GM23338 (cell line): ENCODE data around the gene C5orf24. TPM values are rescaled to one million over a fixed set of nuclear protein-coding genes. Genes with fewer than 3 reads are reported as not detected.

Source experiments
- ATAC-seq: fragments of 200-7000 bp; cut with Tn5 transposase; 3 replicates; pipeline ENCODE4 v1.9.1; 2020
- DNase-seq: peaks from one replicate; pipeline ENCODE4 v3.0.0-alpha.2; 2015; ENCODE audit warnings: low spot score
- H2AFZ ChIP-seq: fragments of 200-600 bp; sonication (generic); 2 replicates; pipeline ENCODE4 v1.8.0; 2016; ENCODE audit warnings: antibody characterized with exemption, mild to moderate bottlenecking, moderate library complexity
- H3F3A ChIP-seq: fragments of 200-600 bp; sonication (generic); replicated peaks from 2 replicates; pipeline ENCODE4 v1.8.0; 2017; ENCODE audit warnings: antibody characterized with exemption, mixed run types, low read depth
- H3K27ac ChIP-seq: fragments of 200-600 bp; sonication (generic); 2 replicates; pipeline ENCODE4 v1.6.1; 2016; ENCODE audit warnings: low read depth
- H3K27me3 ChIP-seq: fragments of 200-600 bp; sonication (generic); 2 replicates; pipeline ENCODE4 v1.8.0; 2016; ENCODE audit warnings: mild to moderate bottlenecking, mixed run types, moderate library complexity; ENCODE audit not compliant: insufficient read depth
- H3K36me3 ChIP-seq: fragments of 200-600 bp; sonication (generic); 2 replicates; pipeline ENCODE4 v1.8.0; 2016; ENCODE audit warnings: mild to moderate bottlenecking; ENCODE audit not compliant: insufficient read depth
- H3K4me1 ChIP-seq: fragments of 200-600 bp; sonication (generic); 2 replicates; pipeline ENCODE4 v1.8.0; 2016; ENCODE audit warnings: mild to moderate bottlenecking, moderate library complexity; ENCODE audit not compliant: insufficient read depth
- H3K4me2 ChIP-seq: fragments of 200-600 bp; sonication (generic); 2 replicates; pipeline ENCODE4 v1.7.1; 2017; ENCODE audit warnings: mixed run types
- H3K4me3 ChIP-seq: fragments of 200-600 bp; sonication (generic); 2 replicates; pipeline ENCODE4 v1.6.1; 2016; ENCODE audit warnings: mixed run types
- H3K79me2 ChIP-seq: fragments of 200-600 bp; sonication (generic); replicated peaks from 2 replicates; pipeline ENCODE4 v1.8.0; 2017; ENCODE audit warnings: mild to moderate bottlenecking; ENCODE audit not compliant: insufficient read depth
- H3K9me2 ChIP-seq: fragments of 200-600 bp; sonication (generic); 2 replicates; pipeline ENCODE4 v1.8.0; 2017; ENCODE audit not compliant: insufficient read depth
- H4K20me1 ChIP-seq: fragments of 200-600 bp; sonication (generic); replicated peaks from 2 replicates; pipeline ENCODE4 v1.8.0; 2017; ENCODE audit warnings: mild to moderate bottlenecking; ENCODE audit not compliant: insufficient read depth
- H3K27ac Mint-ChIP-seq: 2 replicates; pipeline ENCODE4 v1.8.0; 2020; ENCODE audit warnings: inconsistent platforms, mild to moderate bottlenecking, moderate library complexity, mixed read lengths
- H3K27me3 Mint-ChIP-seq: 3 replicates; pipeline ENCODE4 v1.8.0; 2022; ENCODE audit warnings: low read depth, mild to moderate bottlenecking, moderate library complexity, mixed read lengths, inconsistent platforms; ENCODE audit not compliant: insufficient read depth, poor library complexity
- H3K36me3 Mint-ChIP-seq: 3 replicates; pipeline ENCODE4 v1.8.0; 2021; ENCODE audit warnings: low read depth, mild to moderate bottlenecking, inconsistent platforms, moderate library complexity, mixed read lengths
- H3K4me1 Mint-ChIP-seq: 3 replicates; pipeline ENCODE4 v1.8.0; 2020; ENCODE audit warnings: mild to moderate bottlenecking, inconsistent platforms, mixed read lengths
- H3K4me3 Mint-ChIP-seq: 3 replicates; pipeline ENCODE4 v1.8.0; 2021; ENCODE audit warnings: moderate library complexity, mild to moderate bottlenecking, inconsistent platforms, mixed read lengths
- H3K9me3 Mint-ChIP-seq: 3 replicates; pipeline ENCODE4 v1.8.0; 2020; ENCODE audit warnings: moderate library complexity, mild to moderate bottlenecking, inconsistent platforms, mixed read lengths
- CREB1 ChIP-seq: fragments of 250-450 bp; sonication (Bioruptor Pico); IDR thresholded peaks from 2 replicates; pipeline ENCODE4 v1.5.0; 2020; ENCODE audit warnings: low read depth, mild to moderate bottlenecking, moderate library complexity
- EZH2 ChIP-seq: fragments of 200-600 bp; sonication (generic); IDR thresholded peaks from one replicate; pipeline ENCODE4 v1.8.0; 2017; ENCODE audit warnings: antibody characterized with exemption, mild to moderate bottlenecking, low read depth; ENCODE audit not compliant: unreplicated experiment
- EZH2phosphoT487 ChIP-seq: fragments of 200-600 bp; sonication (generic); IDR thresholded peaks from one replicate; pipeline ENCODE4 v1.8.1; 2018; ENCODE audit warnings: antibody characterized with exemption; ENCODE audit not compliant: unreplicated experiment
- JUNB ChIP-seq: IDR thresholded peaks from one replicate; pipeline ENCODE4 v1.6.1; 2016; ENCODE audit warnings: antibody characterized with exemption; ENCODE audit not compliant: unreplicated experiment
- NANOG ChIP-seq: IDR thresholded peaks from 2 replicates; pipeline ENCODE4 v1.6.1; 2016; ENCODE audit warnings: antibody characterized with exemption, borderline replicate concordance
- POLR2AphosphoS5 ChIP-seq: IDR thresholded peaks from 2 replicates; pipeline ENCODE4 v1.6.1; 2016; ENCODE audit warnings: antibody characterized with exemption, low read depth
- STAT1 ChIP-seq: IDR thresholded peaks from one replicate; pipeline ENCODE4 v1.6.1; 2016; ENCODE audit warnings: antibody characterized with exemption; ENCODE audit not compliant: unreplicated experiment
- ZNF114 ChIP-seq: fragments of 250-450 bp; sonication (Bioruptor Pico); IDR thresholded peaks from 2 replicates; pipeline ENCODE4 v1.5.0; 2020; ENCODE audit warnings: mild to moderate bottlenecking, moderate library complexity
- ZNF331 ChIP-seq: fragments of 250-450 bp; sonication (Bioruptor Pico); IDR thresholded peaks from 2 replicates; pipeline ENCODE4 v1.5.0; 2020; ENCODE audit warnings: low read depth, mild to moderate bottlenecking, moderate library complexity
- polyA plus RNA-seq: library from polyadenylated mRNA; unstranded; fragments of >200 nt; fragmentation: Nextera tagmentation; extraction: Ambion mirVana; gene quantifications from 2 replicates; pipeline ENCODE4 v1.2.1, GENCODE V29; 2016
- total RNA-seq: library from RNA; depleted of rRNA; stranded (reverse); fragments of >200 nt; shearing (Covaris generic); gene quantifications from 2 replicates; pipeline ENCODE4 v1.2.3, GENCODE V29; 2014
- TF ChIP-seq, protein P1 (sequence below): IDR thresholded peaks from 2 replicates; pipeline ENCODE4 v1.6.1; 2016; ENCODE audit warnings: antibody characterized with exemption
- TF ChIP-seq, protein P2 (sequence below), 2 experiments: fragments of 200-600 bp in 1 of 2; sonication (generic) in 1 of 2; conservative IDR thresholded peaks; 2 replicates each; pipeline versions ENCODE4 v1.5.1 to v1.6.1; 2016 to 2017; ENCODE audit warnings: antibody characterized with exemption in 2 of 2, low read depth in 2 of 2, mild to moderate bottlenecking in 2 of 2, moderate library complexity in 1 of 2
- TF ChIP-seq, protein P3 (sequence below): IDR thresholded peaks from one replicate; pipeline ENCODE4 v1.6.1; 2018; ENCODE audit warnings: antibody characterized with exemption; ENCODE audit not compliant: unreplicated experiment
- TF ChIP-seq, protein P4 (sequence below): fragments of 250-450 bp; sonication (Bioruptor Pico); IDR thresholded peaks from 2 replicates; pipeline ENCODE4 v1.5.0; 2020; ENCODE audit warnings: mild to moderate bottlenecking, moderate library complexity

The C5orf24 gene
- total and polyA plus RNA-seq, 2 experiments from 2014 or later = 14.6 to 21.1 TPM

DNA sequence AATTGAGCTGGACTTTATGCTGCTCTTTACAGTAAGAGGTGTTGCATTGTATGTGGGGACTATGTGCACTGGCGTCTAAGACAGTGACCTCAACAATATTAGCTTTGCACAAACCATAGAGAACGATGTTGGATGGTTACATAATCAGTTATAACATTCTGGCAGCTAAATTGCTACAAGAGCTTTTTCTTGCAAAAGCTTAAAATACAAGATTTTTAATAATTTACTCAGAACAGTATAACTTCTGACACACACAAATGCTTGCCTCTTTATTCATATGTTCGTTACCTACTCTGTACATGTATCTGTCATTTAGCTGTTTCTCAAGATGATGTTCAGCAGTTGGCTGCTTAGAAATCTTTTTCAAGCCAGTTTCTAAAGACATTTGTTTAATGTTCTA lies 11.6 kb downstream of the C5orf24 start:
- no peak overlapping the region for H2AFZ ChIP-seq
- peaks cover 11% of the 10 kb centered on the region; the same call in 1 of the 2 replicates for H3K36me3 ChIP-seq
- no peak overlapping the region for H3K4me2 ChIP-seq
- no peaks in the 10 kb centered on the region for H3K27me3 ChIP-seq
- no peaks in the 10 kb centered on the region for H3K79me2 ChIP-seq
- ATAC-seq (no peak), DNase-seq (no peak)
- no peaks in the 10 kb centered on the region for H3F3A ChIP-seq
- H3K4me3 ChIP-seq = no peak overlapping the region
- Mint-ChIP-seq H3K36me3 (peaks cover 24% of the 10 kb centered on the region; the same call in 2 of the 3 replicates), H3K27me3 (no peaks in the 10 kb centered on the region), H3K27ac (no peak overlapping the region), H3K4me3 (no peak overlapping the region), H3K4me1 (no peaks in the 10 kb centered on the region), H3K9me3 (no peaks in the 10 kb centered on the region)
- no peak for TF ChIP-seq STAT1
- no peak for TF ChIP-seq EZH2
- TF ChIP-seq, protein P1, sequence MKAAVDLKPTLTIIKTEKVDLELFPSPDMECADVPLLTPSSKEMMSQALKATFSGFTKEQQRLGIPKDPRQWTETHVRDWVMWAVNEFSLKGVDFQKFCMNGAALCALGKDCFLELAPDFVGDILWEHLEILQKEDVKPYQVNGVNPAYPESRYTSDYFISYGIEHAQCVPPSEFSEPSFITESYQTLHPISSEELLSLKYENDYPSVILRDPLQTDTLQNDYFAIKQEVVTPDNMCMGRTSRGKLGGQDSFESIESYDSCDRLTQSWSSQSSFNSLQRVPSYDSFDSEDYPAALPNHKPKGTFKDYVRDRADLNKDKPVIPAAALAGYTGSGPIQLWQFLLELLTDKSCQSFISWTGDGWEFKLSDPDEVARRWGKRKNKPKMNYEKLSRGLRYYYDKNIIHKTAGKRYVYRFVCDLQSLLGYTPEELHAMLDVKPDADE = no peak
- no peak for TF ChIP-seq CREB1
- TF ChIP-seq ZNF331 (CRISPR knock-in tag) = no peak
- TF ChIP-seq, protein P2, sequence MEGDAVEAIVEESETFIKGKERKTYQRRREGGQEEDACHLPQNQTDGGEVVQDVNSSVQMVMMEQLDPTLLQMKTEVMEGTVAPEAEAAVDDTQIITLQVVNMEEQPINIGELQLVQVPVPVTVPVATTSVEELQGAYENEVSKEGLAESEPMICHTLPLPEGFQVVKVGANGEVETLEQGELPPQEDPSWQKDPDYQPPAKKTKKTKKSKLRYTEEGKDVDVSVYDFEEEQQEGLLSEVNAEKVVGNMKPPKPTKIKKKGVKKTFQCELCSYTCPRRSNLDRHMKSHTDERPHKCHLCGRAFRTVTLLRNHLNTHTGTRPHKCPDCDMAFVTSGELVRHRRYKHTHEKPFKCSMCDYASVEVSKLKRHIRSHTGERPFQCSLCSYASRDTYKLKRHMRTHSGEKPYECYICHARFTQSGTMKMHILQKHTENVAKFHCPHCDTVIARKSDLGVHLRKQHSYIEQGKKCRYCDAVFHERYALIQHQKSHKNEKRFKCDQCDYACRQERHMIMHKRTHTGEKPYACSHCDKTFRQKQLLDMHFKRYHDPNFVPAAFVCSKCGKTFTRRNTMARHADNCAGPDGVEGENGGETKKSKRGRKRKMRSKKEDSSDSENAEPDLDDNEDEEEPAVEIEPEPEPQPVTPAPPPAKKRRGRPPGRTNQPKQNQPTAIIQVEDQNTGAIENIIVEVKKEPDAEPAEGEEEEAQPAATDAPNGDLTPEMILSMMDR (conservative IDR thresholded peaks at IDR 0.05; ENCODE audit: low read depth in 2 of 2) = no peak
- TF ChIP-seq EZH2phosphoT487 = no peak
- no peak for TF ChIP-seq NANOG
- TF ChIP-seq, protein P3, sequence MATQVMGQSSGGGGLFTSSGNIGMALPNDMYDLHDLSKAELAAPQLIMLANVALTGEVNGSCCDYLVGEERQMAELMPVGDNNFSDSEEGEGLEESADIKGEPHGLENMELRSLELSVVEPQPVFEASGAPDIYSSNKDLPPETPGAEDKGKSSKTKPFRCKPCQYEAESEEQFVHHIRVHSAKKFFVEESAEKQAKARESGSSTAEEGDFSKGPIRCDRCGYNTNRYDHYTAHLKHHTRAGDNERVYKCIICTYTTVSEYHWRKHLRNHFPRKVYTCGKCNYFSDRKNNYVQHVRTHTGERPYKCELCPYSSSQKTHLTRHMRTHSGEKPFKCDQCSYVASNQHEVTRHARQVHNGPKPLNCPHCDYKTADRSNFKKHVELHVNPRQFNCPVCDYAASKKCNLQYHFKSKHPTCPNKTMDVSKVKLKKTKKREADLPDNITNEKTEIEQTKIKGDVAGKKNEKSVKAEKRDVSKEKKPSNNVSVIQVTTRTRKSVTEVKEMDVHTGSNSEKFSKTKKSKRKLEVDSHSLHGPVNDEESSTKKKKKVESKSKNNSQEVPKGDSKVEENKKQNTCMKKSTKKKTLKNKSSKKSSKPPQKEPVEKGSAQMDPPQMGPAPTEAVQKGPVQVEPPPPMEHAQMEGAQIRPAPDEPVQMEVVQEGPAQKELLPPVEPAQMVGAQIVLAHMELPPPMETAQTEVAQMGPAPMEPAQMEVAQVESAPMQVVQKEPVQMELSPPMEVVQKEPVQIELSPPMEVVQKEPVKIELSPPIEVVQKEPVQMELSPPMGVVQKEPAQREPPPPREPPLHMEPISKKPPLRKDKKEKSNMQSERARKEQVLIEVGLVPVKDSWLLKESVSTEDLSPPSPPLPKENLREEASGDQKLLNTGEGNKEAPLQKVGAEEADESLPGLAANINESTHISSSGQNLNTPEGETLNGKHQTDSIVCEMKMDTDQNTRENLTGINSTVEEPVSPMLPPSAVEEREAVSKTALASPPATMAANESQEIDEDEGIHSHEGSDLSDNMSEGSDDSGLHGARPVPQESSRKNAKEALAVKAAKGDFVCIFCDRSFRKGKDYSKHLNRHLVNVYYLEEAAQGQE = no peak
- no peak for TF ChIP-seq JUNB
- TF ChIP-seq, protein P4, sequence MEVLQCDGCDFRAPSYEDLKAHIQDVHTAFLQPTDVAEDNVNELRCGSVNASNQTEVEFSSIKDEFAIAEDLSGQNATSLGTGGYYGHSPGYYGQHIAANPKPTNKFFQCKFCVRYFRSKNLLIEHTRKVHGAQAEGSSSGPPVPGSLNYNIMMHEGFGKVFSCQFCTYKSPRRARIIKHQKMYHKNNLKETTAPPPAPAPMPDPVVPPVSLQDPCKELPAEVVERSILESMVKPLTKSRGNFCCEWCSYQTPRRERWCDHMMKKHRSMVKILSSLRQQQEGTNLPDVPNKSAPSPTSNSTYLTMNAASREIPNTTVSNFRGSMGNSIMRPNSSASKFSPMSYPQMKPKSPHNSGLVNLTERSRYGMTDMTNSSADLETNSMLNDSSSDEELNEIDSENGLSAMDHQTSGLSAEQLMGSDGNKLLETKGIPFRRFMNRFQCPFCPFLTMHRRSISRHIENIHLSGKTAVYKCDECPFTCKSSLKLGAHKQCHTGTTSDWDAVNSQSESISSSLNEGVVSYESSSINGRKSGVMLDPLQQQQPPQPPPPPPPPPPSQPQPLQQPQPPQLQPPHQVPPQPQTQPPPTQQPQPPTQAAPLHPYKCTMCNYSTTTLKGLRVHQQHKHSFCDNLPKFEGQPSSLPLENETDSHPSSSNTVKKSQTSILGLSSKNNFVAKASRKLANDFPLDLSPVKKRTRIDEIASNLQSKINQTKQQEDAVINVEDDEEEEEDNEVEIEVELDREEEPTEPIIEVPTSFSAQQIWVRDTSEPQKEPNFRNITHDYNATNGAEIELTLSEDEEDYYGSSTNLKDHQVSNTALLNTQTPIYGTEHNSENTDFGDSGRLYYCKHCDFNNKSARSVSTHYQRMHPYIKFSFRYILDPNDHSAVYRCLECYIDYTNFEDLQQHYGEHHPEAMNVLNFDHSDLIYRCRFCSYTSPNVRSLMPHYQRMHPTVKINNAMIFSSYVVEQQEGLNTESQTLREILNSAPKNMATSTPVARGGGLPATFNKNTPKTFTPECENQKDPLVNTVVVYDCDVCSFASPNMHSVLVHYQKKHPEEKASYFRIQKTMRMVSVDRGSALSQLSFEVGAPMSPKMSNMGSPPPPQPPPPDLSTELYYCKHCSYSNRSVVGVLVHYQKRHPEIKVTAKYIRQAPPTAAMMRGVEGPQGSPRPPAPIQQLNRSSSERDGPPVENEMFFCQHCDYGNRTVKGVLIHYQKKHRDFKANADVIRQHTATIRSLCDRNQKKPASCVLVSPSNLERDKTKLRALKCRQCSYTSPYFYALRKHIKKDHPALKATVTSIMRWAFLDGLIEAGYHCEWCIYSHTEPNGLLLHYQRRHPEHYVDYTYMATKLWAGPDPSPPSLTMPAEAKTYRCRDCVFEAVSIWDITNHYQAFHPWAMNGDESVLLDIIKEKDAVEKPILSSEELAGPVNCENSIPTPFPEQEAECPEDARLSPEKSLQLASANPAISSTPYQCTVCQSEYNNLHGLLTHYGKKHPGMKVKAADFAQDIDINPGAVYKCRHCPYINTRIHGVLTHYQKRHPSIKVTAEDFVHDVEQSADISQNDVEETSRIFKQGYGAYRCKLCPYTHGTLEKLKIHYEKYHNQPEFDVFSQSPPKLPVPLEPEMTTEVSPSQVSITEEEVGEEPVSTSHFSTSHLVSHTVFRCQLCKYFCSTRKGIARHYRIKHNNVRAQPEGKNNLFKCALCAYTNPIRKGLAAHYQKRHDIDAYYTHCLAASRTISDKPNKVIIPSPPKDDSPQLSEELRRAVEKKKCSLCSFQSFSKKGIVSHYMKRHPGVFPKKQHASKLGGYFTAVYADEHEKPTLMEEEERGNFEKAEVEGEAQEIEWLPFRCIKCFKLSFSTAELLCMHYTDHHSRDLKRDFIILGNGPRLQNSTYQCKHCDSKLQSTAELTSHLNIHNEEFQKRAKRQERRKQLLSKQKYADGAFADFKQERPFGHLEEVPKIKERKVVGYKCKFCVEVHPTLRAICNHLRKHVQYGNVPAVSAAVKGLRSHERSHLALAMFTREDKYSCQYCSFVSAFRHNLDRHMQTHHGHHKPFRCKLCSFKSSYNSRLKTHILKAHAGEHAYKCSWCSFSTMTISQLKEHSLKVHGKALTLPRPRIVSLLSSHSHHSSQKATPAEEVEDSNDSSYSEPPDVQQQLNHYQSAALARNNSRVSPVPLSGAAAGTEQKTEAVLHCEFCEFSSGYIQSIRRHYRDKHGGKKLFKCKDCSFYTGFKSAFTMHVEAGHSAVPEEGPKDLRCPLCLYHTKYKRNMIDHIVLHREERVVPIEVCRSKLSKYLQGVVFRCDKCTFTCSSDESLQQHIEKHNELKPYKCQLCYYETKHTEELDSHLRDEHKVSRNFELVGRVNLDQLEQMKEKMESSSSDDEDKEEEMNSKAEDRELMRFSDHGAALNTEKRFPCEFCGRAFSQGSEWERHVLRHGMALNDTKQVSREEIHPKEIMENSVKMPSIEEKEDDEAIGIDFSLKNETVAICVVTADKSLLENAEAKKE (CRISPR knock-in tag) = no peak
- TF ChIP-seq ZNF114 (CRISPR knock-in tag) = no peak
- no peak for TF ChIP-seq POLR2AphosphoS5
- 0 out of 2 replicates have a peak, but pooled peaks cover 4% of the 10 kb centered on the region for H3K4me1 ChIP-seq
- peaks cover 4% of the 10 kb centered on the region; the same call in 1 of the 2 replicates for H4K20me1 ChIP-seq
- H3K27ac ChIP-seq = no peak overlapping the region
- no peaks in the 10 kb centered on the region for H3K9me2 ChIP-seq
